Left hindlimb (tissue), 1 donor: ENCODE data around the gene SLC25A45.

Source experiments
- DNase-seq: peaks from one replicate; pipeline ENCODE4 v3.0.0-alpha.2; 2018

Gene SLC25A45

GRCh38 chr11:65403607-65404121 lies 21.2 kb upstream of the SLC25A45 start:
- no peak for DNase-seq

- DNase-seq: no peak
These were observed 20.3 kb upstream of the SLC25A45 start for GRCh38 chr11:65402790-65403189.

- no peak for DNase-seq
These were observed 19.4 kb upstream of the SLC25A45 start for GRCh38 chr11:65401803-65402248.

GRCh38 chr11:65401073-65401802 lies 18.8 kb upstream of the SLC25A45 start:
- DNase-seq: no peak

GRCh38 chr11:65400307-65401072 lies 18.0 kb upstream of the SLC25A45 start:
- no peak for DNase-seq

GRCh38 chr11:65399845-65400244 lies 17.4 kb upstream of the SLC25A45 start:
- DNase-seq: no peak

GRCh38 chr11:65399249-65399648 lies 16.8 kb upstream of the SLC25A45 start:
- DNase-seq: no peak

GRCh38 chr11:65398362-65398910 lies 16.0 kb upstream of the SLC25A45 start:
- no peak for DNase-seq

- no peak for DNase-seq
These were observed 14.6 kb upstream of the SLC25A45 start for GRCh38 chr11:65396769-65397745.

- DNase-seq: no peak
These were observed 13.6 kb upstream of the SLC25A45 start for GRCh38 chr11:65395961-65396530.

GRCh38 chr11:65394125-65394536 lies 11.7 kb upstream of the SLC25A45 start:
- no peak for DNase-seq

- DNase-seq: no peak
These were observed 11.2 kb upstream of the SLC25A45 start for GRCh38 chr11:65393513-65394079.

GRCh38 chr11:65392899-65393298 lies 10.5 kb upstream of the SLC25A45 start:
- DNase-seq: no peak

GRCh38 chr11:65392186-65392829 lies 9.9 kb upstream of the SLC25A45 start:
- DNase-seq: no peak

GRCh38 chr11:65390996-65391395 lies 8.6 kb upstream of the SLC25A45 start:
- no peak for DNase-seq

- DNase-seq: no peak
These were observed 7.9 kb upstream of the SLC25A45 start for GRCh38 chr11:65390099-65390941.

GRCh38 chr11:65389294-65389980 lies 7.0 kb upstream of the SLC25A45 start:
- no peak for DNase-seq

- DNase-seq: no peak
These were observed 6.3 kb upstream of the SLC25A45 start for GRCh38 chr11:65388731-65389130.

GRCh38 chr11:65386307-65387140 lies 4.1 kb upstream of the SLC25A45 start, which contains the start of gene FRMD8:
FRMD8 (plus strand) TSS chr11:65386637; CDS start chr11:65387037, 400 bp downstream.
- DNase-seq: peak; percentile 91
